Ishikawa (cell line): ENCODE data around the gene ICA1L.

Source experiments
- CEBPB ChIP-seq: IDR thresholded peaks from 2 replicates; pipeline ENCODE4 v1.6.1; 2012
- CREB1 ChIP-seq: IDR thresholded peaks from 2 replicates; pipeline ENCODE4 v1.6.1; 2012; ENCODE audit warnings: low read depth
- EGR1 ChIP-seq: IDR thresholded peaks from 2 replicates; pipeline ENCODE4 v1.6.1; 2012
- EP300 ChIP-seq: IDR thresholded peaks from 2 replicates; pipeline ENCODE4 v1.6.1; 2012; ENCODE audit warnings: borderline replicate concordance
- FOXM1 ChIP-seq: IDR thresholded peaks from 2 replicates; pipeline ENCODE4 v1.6.1; 2012; ENCODE audit warnings: low read depth, borderline replicate concordance
- MAX ChIP-seq: IDR thresholded peaks from 2 replicates; pipeline ENCODE4 v1.6.1; 2012
- NFIC ChIP-seq: IDR thresholded peaks from 2 replicates; pipeline ENCODE4 v1.6.1; 2012
- RAD21 ChIP-seq: IDR thresholded peaks from 2 replicates; pipeline ENCODE4 v1.6.1; 2012; ENCODE audit warnings: low read depth
- REST ChIP-seq: IDR thresholded peaks from 2 replicates; pipeline ENCODE4 v1.6.1; 2012; ENCODE audit warnings: low read depth, mild to moderate bottlenecking
- TAF1 ChIP-seq: IDR thresholded peaks from 2 replicates; pipeline ENCODE4 v1.6.1; 2012; ENCODE audit warnings: low read depth, mild to moderate bottlenecking
- TCF12 ChIP-seq: IDR thresholded peaks from 2 replicates; pipeline ENCODE4 v1.6.1; 2012; ENCODE audit warnings: low read depth
- TEAD4 ChIP-seq: IDR thresholded peaks from 2 replicates; pipeline ENCODE4 v1.6.1; 2012
- USF1 ChIP-seq: IDR thresholded peaks from 2 replicates; pipeline ENCODE4 v1.6.1; 2012
- YY1 ChIP-seq: IDR thresholded peaks from 2 replicates; pipeline ENCODE4 v1.6.1; 2012; ENCODE audit warnings: low read depth
- ZBTB7A ChIP-seq: IDR thresholded peaks from 2 replicates; pipeline ENCODE4 v1.6.1; 2012; ENCODE audit warnings: low read depth

ICA1L gene

GRCh38 chr2:202726070-202726469, 145.5 kb downstream of the ICA1L start:
- TF ChIP-seq YY1 (no peak), USF1 (no peak), EP300 (no peak), NFIC (no peak), FOXM1 (no peak), TAF1 (no peak), CEBPB (no peak), MAX (no peak), RAD21 (no peak)

- TF ChIP-seq REST = no peak
- TF ChIP-seq CEBPB = no peak
- no peak for TF ChIP-seq FOXM1
- TF ChIP-seq NFIC = no peak
- TF ChIP-seq TAF1 = no peak
- no peak for TF ChIP-seq TCF12
- TF ChIP-seq MAX = no peak
- TF ChIP-seq CREB1 = no peak
- TF ChIP-seq EP300 = no peak
- TF ChIP-seq EGR1 = no peak
- TF ChIP-seq RAD21 = no peak
- no peak for TF ChIP-seq ZBTB7A
- TF ChIP-seq USF1 = no peak
- TF ChIP-seq YY1 = no peak
- TF ChIP-seq TEAD4 = no peak
These were observed 147.8 kb downstream of the ICA1L start for GRCh38 chr2:202723746-202724145.
